GM11168 (cell line): ENCODE data around the gene PCDH1.
"Not testable (repeated sequence)": the region's sequence is repeated elsewhere in the genome, so short reads cannot be mapped to it uniquely, and the experiment has no call there.

Experiments
- in situ Hi-C: fragments of 300-500 bp; cut with MboI; formaldehyde crosslinking; loops from one replicate; pipeline ENCODE4 v1.12.0; 2022; ENCODE audit warnings: low sequenced_read_pairs; ENCODE audit not compliant: unreplicated experiment

The PCDH1 gene

DNA sequence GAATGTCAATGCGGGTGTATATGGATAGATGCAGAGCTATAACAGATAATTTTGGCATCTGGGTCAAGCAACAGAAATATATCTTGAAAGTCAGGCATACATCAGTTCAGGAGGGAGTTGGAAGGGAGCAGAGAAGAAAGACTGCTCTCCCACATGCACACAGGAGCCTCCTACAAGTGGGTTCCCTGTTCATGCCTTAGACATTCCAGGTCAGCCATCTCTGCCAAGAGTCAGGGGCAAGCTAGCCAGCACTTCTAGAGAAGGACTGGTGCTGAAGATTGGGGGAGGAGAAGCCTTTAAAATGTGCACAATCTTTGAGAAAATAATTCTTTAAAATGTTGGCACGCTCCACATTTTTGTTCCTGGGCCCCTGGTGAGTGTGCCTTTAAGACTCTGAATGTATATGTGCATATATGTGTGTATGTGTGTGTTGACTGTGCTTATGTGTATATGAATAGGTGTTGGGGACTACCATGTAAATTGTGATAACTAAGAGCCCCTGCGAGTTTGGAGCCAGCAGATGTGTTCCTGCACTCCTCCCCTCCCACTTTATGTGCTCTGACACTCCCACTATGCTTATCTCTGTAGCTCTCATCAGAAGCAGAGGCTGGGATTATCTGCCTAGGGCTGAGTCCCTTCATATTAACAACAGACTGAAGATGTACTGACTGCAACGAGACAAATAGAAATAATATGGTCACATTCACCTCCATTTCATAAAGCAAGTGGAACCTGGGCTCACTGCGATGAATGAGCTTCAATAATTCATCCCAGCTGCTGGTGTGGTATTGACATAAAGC lies 24.0 kb upstream of the PCDH1 start:
- in situ Hi-C loops = no loop called here

DNA sequence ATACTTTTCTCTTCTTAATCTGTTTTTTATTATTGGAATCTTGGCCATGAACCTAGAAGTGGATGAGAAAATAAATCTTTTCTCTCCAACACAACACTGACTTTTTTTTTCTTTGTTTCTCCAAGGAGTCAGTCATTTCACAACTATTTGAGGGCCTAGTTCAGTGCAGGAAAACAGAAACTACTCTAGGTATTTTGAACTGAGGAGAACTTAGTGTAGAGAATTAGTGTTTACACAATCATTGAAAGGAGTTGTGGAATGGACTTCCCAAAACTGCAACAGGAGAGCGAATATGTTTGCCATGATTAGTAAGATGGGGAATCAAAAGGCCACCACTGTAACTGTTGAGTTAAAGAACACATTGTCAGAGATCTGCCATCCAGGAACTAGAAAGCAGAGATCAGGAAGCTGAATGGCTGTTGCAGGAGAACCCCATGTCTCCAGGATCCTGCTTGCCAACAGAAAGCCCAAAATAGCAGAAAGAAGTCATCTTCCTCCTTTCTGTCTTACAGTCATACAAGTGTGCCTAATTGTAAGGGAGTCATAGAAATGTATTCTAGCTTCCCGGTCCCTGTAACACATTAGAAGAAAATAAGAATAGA lies 20.3 kb upstream of the PCDH1 start:
- in situ Hi-C loops = no loop called here

DNA sequence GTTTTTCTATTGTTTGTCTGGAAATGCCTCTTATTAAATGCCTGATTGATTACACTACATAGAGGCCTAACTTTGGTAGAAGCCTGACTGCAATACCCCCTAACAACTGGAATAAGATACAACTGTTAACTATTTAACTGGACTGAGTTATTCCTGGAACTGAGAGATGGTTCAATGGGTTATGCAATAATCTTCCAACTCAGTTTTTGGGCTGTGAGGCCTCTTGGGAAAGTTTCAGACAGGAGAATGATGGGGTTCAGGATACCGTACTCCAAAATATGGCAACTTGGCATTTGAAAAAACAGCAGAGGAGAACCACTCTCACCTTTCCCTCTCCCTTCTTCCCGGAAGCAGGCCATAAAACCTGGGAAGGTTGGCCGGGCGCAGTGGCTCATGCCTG lies 19.2 kb upstream of the PCDH1 start:
- in situ Hi-C loops = no loop called here

DNA sequence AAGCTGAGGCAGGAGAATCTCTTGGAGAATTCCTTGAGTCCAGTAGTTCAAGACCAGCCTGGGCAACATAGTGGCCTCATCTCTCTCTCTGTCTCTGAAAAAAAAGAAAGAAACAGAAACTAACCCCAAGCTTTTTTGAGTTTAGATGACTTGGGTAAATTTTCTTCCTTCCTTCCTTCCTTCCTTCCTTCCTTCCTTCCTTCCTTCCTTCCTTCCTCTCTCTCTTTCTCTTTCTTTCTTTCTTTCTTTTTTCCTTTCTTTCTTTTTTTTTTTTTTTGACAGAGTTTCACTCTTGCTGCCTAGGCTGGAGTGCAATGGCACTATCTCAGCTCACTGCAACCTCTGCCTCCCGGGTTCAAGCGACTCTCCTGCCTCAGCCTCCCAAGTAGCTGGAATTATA lies 12.2 kb upstream of the PCDH1 start:
- in situ Hi-C loops = not testable (repeated sequence)

DNA sequence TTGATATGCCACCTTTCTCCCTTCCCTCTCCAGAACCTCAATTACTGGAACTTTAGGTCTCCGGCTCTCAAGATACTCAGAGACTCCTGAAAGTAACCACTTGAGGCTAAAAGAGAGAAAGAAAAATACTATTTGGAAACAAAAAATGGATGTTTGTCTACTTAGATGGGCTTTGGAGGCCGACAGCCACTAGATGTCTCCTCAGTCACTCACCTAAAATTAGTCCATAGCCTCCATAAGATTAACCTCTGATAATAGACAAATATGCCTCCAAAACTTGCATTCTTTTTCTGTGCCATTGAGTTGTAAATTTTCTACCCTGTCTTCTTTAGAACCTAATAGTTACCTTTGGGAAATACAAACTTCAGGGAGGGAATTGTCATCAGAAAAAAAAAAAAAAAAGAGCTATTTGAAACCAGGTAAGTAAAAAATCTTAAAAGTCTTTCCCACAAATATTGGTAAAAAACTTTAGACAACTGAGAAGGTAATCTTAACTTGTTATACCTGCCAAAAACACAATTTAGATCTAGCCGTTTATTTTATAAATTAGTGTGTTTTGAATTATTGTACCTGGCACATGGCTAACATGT lies 11.2 kb upstream of the PCDH1 start:
- in situ Hi-C loops = no loop called here

DNA sequence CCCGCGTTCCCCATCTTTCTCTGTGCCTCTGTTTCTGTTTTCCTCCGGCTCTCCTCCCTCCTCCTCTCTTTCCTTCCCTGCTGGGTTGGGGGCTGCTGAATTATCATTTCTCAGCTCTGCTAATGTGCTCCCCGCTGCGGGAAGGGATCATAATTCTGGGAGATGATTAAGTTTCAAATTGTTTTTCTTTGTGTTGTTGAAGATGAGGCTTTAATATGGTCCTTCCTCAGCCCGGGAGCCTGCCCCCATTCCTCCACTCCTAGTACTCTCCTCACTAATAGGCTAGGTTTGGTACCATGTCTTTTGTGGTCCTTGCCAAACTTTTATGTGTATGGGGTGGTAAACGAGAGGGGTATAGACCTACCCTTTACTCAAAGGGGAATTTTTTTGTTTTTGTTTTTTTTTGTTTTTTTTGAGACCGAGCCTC lies 5.7 kb upstream of the PCDH1 start:
- in situ Hi-C loops = loop anchor here (5.0 kb wide), 1 partner anchor 182 kb away; no protein-coding TSS in a partner anchor

DNA sequence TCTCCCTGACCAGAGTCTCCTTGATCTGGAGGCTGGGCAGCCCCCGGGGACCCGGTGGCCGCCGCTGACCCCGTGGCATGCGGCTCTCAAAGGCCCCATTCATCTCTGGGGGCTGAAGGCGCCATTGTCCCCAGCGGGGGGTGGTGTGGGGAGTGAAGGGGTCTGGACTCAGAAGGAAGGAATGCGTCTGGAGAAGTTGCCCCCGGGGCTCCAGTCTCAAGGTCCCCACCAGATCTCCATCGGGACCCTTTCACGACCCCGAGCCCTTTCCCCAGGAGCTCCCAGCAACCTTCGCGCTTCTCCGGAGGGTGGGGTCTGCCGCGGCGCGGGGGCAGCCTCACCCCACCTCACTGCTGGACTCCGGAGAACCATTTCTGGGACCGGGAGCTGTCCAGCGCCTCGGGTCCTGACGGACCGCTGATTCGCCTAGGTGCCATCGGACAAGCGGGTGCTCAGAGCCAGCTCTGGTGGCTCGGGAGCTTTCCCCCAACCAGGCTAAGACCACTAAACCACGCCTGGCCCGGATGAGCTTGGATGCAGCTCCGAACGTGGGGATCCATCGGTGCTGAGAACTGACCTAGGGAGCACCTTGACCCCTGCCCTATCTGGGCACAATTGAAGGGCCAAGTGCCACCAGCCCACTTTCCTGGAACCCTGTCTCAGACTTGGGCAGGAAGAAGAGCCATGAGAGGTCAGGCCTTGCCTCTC lies 5.1 kb upstream of the PCDH1 start:
- in situ Hi-C loops = loop anchor here (5.0 kb wide), 1 partner anchor 181 kb away; no protein-coding TSS in a partner anchor

DNA sequence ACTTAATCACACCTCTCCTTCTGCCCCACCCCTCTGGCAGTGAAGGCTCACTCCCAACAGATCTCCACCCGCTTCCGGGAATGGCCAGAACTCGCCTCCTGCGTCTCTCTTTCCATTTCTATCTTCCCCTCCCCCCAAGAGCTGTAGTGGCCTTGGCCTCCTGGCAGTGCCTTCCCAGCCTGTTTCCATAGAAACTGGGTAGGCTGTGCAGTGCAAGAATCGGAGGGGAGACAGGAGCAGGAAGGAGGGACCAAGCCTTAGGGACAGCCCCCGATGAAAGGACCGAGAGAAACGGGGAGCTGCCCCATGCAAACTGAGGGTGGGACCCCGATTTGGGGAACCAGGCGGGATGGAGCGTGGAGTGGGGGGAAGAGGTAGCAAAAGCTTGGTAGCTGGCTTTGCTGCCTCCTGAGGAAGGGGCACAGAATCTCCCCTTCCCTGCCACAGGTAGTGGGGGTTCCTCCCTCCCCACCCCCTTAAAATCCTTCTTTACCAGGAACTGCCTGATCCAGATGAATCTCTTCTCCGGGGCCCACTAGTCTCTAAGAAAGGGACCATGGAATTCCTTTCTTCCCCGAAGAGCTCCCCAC lies 4.5 kb upstream of the PCDH1 start:
- in situ Hi-C loops = loop anchor here (5.0 kb wide), 1 partner anchor 180 kb away; no protein-coding TSS in a partner anchor

DNA sequence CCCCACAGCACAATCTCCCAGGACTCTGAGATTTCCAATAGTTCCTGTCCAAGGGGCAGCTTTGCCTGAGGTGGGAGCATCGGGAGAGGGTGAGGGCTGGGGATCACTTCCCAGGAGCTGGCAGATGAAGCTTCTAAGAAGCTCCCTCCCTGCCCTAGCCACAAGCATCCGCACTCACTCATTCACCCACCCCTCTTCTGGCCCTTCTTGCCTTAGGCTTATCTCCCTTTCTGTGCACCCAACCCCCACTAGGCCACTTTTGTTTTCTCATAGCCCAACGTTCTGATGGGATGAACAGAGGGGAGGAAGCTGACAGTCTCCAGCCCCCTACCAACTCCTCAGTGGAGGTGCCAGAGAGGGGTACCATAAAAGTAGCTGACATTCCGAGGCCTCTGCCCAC lies 3.7 kb upstream of the PCDH1 start:
- in situ Hi-C loops = loop anchor here (5.0 kb wide), 1 partner anchor 180 kb away; no protein-coding TSS in a partner anchor

DNA sequence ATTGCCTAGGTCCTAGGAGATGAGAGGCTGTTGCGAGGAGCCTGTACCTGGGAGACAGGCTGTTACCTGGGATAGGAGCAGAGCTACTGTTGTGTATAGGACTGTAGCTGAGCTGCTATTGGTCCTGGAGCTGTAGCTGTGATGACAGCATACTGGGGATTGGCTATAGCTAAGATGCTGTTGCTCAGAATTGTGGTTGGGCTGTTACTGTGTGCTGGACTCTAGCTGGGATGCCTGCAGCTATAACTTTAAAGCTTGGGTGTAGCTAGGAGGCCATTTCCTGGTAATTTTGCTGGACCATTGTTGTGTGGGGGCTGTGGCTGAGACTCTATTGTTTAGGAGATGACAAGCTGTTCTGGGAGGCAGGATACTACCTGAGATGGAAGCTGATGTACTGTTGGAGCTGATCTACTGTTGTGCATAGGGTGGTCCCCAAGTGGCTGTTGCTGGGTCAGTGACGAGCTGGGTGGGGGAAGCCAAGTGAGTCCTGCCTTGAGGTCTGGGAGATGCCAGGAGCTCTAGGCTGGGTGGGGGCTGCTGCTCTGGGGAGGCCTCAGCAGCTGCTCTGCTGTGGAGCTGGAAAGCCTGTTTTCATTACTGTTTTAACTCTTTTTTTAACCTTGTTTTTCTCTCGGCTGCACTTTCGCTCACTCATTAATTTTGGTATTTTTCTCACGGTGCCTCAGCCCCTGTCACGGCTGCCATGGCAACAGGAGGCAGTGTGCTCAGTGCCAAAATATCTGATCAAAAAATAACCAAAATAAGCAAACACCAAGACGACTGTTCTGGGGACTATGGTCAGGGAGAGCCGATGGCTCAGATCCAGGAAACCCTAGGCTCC lies 3.0 kb upstream of the PCDH1 start:
- in situ Hi-C loops = loop anchor here (5.0 kb wide), 1 partner anchor 179 kb away; no protein-coding TSS in a partner anchor

DNA sequence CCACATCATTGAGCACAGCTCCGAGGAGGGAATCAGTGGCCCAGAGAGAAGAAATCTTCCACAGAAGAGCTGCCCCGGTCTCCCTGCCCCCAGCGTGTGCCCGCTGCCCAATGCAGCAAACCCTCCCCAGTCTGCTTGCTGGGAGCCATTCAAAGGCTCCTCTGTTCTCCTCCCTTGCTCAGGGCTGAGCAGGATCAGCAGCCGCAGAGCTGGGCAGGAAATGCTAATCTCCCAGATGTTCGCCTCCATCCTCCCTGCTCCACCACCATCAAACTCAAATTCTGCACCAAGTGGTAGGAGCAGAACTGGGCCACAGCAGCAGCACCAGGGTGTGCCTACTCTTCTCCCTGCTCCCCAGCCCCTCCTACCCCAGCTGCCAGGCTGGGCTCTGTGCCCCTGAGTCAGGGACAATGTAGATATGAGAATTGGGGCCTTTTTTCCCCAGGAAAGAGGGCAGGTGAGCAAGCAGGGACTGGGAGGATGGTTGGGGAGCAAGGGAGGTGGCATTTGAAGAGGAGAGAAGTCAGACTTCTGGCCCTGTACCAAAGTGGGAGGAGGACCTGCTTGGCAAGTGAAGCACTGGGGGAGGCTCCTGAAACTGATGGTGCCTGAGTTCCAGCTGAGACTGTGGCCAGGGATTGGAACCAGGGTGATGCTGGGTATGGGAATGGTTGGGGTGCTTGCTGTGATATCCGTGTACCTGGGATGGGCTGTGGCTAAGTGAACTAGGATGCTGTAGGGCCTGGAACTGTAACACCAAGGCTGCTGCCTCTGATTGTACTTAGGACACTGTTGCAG lies 1.9 kb upstream of the PCDH1 start:
- in situ Hi-C loops = loop anchor here (5.0 kb wide), 1 partner anchor 178 kb away; no protein-coding TSS in a partner anchor

DNA sequence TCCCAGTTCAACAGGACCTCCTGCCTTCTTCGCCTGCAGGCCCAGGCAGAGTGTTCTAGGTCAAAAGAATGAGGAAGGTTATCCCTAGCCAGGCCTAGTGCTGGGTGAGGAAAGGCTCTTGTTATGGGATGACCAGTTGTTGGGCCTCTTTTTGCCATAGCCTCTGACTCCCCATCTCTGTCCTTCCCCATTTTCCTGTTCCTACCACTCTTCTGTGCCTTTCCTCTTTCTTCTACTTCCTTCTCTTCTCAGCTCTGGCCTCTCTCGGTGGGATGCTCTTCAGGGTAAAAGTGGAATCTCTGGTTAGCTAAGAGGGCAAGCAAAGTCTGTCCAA lies 1.2 kb upstream of the PCDH1 start:
- in situ Hi-C loops = no loop called here

DNA sequence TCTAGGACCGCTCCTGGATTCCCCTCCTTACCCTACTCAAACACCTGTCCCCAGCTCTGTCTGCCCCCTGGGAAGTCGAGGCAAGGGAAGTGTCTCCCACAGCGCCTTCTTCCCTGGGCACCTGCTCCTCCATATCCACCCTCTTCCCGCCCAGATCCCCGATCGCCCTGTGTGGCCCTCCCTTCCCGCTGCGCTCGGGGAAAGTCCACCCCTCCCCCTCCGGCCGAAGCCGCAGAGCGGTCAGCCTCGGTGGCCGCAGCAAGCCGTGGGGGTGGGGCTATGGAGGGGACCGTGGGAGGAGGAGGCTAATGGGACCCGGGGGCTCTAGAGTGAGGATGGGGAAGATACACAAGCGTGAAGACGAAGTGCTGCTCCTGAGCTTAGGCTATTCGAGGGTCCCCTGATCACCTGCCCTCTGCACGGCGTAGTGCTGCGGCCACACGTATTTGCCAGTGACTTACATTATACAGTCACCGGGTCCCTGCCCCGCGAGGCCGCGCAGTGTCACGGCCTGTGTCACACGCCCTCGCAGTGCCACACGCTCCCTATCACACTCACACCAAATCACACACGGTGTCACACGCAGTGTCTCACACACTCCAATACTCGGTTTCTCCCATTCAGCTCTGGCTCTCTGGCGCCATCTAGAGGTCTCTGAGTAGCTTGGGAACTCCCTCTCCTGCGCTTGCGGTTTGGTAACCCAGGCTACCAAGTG lies 658 bp upstream of the PCDH1 start:
- in situ Hi-C loops = no loop called here

DNA sequence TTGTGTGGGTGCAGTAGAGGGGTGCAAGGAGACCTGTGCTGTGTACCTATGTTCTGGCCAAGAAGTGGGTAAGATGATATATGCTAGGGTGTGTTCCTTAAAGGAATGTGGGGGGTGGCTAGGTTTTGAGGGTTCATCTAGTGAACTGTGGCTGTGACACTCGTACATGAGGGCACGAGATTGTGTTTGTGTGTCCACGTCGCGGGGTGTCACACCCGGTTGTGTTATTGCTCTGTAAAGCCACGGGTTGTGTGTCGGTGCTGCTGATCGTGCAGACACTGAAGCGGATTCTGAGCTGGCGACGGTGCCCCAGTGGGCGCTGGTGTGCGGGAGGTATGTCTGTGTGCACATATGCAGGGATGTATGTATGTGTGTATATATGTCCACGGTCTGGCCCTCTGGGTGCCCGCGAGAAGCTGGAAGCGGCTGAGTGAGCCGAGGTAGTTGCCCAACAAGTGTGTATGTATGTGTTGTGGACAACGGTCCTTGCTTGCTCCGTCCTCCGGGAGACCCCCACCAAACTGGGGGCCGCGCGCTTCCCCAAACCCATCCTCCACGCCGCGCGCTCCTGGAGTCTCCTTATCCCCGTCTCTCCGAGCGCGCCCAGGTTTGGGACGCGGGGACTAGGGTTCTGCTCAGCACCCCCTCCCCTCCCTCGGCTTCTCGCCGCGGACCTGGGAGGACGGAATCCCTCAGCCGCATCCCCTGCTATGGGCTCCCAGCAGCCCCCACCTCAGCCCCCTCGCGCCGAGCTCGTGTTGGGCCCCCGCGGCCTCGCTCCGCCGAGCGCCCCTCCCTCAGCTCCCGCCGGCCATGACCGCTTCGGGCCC lies 639 bp downstream of the PCDH1 start:
- in situ Hi-C loops = no loop called here

DNA sequence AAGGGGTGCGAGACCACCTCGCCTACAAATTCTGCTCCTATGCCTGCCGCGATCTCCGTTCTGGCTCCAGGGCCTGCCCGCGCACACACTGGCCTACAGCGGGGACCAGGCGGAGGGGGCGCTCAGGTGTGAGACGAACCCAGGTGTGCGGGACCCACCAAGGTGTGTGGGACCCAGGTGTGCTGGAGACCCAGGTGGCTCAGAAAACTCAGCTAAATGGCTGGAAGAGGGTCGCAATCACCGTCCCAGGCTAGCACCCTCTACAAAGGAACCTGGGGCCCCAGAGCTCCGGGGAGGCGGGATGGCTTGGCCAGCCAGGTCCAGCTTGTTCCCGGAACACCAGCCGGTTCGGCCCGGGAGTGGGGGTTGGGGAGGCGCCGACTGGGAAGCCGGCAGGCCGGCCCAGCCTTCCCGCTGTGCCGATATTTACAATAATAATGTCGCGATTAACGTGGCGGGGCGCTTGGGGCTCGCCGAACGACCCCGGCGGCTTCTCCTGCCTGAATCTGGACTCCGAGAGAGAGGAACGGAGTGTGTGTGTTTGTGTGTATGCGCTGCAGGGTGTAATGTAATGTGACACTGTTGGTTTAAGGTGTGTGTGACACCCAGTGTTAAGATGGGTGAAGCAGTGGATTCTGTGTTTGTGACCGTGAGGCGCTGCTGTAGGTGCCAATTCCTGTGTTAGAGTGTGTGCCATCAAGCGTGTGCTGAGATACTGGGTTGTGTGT lies 1.4 kb downstream of the PCDH1 start:
- in situ Hi-C loops = no loop called here

DNA sequence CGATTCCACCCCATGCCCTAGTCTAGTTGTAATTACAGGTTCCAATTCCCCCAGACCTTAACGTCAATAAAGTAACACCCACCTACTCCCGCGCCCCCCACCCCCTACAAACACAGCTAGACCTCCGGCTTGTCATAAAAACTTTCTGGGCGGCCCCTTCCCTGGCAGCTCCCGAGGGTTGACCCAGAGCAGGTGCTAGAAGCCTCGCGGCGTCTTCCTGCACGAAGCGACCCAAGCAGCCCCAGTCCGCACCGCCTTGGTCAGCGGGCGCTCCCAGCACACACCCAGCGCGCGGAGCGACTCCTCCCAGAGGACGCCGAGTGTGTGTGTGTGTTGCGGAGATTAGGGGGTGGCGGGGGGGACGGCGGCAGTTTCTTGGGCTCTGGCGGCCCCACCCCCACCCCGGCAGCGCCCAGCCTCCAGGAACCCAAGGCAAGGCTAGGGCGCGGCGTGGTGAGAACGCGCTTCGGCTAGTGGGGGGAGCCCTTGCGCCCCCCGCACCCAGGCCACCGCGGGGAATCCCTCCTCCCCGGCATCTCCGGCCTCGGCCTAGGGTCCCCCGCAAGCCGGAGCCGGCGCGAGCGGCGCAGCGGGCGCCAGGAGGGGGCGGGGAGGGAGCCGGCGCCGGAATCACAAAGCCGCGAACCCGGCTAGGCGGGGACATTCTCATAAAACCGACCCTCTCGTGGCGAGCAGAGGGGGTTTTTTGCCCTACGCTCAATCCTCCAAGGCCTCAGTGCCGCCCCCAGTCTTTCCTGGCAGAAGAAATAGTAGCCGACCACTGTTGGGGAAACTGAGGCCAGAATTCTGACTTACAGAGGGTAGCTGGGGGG lies 2.2 kb downstream of the PCDH1 start:
- in situ Hi-C loops = no loop called here
